ENCODE measurements around the gene EIF1.

DNA sequence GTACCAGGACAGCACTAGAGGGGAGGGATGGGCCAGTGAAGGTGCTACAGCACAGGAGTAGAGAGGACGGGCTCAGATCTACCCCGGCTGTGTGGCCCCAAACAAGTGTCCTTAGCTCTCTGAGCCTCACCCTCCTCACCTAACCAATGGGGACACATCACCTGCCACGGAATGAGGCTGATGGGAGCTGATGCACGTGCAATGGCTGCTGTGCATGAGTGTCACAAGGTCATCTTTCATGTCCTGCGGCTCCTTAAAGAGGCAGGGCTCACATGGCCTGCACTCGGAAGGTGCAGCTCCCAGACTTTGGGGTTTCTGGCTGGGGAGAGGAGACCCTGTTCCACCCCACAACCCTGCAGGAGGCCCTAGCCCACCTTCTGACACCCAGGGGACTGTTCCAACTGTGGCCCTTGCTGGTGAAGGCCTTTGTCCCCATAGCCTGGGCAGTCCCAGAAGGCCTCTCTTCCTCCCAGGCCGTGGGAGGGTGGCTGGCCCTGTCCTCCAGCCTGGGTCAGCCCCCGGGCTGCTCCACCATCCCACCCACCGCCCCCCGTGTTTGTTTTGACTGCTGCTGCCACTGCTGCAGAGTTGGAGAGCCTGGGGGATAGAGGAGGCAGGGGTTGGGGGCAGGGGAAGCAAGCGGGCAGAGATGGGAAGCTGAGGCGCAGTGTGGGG, 35.3 kb downstream of the EIF1 start:
- TF ChIP-seq EZH2 (optimal IDR thresholded peaks at IDR 0.05; ENCODE audit: low read depth, low read length): no peak
- TF ChIP-seq, protein P1, sequence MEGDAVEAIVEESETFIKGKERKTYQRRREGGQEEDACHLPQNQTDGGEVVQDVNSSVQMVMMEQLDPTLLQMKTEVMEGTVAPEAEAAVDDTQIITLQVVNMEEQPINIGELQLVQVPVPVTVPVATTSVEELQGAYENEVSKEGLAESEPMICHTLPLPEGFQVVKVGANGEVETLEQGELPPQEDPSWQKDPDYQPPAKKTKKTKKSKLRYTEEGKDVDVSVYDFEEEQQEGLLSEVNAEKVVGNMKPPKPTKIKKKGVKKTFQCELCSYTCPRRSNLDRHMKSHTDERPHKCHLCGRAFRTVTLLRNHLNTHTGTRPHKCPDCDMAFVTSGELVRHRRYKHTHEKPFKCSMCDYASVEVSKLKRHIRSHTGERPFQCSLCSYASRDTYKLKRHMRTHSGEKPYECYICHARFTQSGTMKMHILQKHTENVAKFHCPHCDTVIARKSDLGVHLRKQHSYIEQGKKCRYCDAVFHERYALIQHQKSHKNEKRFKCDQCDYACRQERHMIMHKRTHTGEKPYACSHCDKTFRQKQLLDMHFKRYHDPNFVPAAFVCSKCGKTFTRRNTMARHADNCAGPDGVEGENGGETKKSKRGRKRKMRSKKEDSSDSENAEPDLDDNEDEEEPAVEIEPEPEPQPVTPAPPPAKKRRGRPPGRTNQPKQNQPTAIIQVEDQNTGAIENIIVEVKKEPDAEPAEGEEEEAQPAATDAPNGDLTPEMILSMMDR (IDR thresholded peaks at IDR 0.05; ENCODE audit: low read length): no peak
- no peak for TF ChIP-seq EZH2phosphoT487 (IDR thresholded peaks at IDR 0.05; ENCODE audit: low read length)
